GM12874 (cell line): ENCODE data around the gene NR3C1.

Source experiments
- TF ChIP-seq, protein P1 (sequence below): IDR thresholded peaks from 2 replicates; pipeline ENCODE4 v1.5.1; 2011; ENCODE audit warnings: low read depth, mild to moderate bottlenecking, control low read depth, low read length, moderate library complexity; ENCODE audit not compliant: insufficient read depth

NR3C1 gene

DNA sequence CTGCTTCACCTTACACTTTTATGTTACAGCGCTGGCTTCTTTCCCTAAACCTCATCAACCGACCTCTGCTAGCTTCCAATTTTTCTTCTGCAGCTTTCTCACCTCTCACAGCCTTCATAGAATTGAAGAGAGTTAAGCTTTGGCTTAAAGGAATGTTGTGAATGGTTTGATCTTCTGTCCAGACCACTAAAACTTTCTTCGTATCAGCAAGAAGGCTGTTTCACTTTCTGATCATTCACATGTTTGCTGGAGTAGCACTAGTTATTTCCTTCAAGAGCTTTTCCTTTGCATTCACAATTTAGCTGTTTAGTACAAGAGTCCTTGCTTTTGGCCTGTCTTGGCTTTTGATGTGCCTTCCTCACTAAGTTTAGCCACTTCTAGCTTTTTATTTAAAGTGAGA, 49.5 kb downstream of the NR3C1 start:
- TF ChIP-seq, protein P1, sequence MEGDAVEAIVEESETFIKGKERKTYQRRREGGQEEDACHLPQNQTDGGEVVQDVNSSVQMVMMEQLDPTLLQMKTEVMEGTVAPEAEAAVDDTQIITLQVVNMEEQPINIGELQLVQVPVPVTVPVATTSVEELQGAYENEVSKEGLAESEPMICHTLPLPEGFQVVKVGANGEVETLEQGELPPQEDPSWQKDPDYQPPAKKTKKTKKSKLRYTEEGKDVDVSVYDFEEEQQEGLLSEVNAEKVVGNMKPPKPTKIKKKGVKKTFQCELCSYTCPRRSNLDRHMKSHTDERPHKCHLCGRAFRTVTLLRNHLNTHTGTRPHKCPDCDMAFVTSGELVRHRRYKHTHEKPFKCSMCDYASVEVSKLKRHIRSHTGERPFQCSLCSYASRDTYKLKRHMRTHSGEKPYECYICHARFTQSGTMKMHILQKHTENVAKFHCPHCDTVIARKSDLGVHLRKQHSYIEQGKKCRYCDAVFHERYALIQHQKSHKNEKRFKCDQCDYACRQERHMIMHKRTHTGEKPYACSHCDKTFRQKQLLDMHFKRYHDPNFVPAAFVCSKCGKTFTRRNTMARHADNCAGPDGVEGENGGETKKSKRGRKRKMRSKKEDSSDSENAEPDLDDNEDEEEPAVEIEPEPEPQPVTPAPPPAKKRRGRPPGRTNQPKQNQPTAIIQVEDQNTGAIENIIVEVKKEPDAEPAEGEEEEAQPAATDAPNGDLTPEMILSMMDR = no peak

DNA sequence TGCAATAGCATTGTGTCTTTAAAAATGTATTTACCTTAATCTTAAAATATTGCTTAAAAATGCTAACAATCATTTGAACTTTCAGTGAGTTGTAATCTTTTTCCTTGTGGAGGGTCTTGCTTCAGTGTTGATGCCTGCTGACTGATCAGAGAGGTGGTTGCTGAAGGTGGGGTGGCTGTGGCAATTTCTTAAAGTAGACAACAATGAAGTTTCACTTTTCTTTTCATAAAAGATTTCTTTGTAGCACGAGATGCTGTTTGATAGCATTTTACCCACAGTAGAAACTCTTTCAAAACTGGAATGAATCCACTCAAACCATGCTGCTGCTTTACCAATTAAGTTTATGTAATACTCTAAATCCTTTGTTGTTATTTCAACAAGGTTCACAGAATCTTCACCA, 50.8 kb downstream of the NR3C1 start:
- TF ChIP-seq, protein P1 = no peak

DNA sequence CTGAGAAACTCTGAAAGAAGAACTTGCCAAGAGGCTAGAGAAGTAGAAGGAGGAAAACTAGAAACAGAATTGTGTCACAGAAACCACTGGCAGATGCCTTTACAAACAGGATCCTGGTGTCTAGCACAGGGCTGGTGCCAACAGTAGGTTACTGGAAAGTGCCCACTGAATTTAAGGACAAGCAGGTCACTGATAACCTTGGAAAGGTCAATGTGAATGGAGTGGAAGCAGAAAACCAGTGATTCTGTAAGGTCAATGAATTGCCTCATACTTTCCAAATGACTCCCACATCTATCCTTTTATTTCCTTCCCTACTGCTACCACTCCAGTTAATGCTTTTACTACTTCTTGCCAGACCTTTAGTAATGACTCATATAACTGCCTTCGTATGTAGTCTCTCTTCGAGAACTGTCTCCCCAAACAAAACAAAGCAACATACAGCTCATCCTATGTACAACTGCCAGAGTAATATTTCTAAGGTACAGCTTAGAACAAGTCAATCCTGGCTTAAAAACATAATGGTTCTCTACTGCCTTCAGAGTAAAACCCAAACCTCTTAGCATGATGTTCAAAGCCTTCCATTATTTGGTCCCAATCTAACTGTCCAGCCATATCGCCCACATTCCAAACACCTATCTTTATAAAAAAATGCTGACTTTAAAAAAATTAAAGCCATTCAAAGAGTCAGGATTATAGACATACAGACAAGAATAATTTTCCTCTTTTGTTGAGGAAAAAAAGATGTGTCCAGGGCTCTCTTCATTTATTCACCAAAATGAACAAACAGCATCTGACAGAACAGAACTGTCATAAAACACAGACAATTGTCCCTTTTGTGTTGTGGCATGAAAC, 52.5 kb downstream of the NR3C1 start:
- TF ChIP-seq, protein P1 = no peak

DNA sequence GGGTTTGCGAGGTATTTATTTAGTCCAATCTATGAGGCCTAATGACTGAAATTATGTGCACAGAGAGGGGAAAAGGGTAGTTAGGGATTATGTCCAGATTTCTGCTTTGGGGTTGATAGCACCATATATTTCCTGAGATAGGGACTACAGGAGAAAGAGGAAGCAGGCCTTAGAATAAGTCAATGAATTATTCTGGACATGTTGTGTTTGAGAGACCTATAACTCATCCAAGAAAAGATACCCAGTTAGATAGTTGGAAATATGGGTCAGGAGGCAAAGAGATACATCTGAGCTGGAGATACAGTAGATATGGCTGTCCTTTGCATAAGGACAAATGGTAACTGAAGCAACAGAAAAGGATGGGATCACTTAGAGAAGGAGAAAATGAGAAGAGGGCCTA, 53.1 kb downstream of the NR3C1 start:
- TF ChIP-seq, protein P1 = no peak

DNA sequence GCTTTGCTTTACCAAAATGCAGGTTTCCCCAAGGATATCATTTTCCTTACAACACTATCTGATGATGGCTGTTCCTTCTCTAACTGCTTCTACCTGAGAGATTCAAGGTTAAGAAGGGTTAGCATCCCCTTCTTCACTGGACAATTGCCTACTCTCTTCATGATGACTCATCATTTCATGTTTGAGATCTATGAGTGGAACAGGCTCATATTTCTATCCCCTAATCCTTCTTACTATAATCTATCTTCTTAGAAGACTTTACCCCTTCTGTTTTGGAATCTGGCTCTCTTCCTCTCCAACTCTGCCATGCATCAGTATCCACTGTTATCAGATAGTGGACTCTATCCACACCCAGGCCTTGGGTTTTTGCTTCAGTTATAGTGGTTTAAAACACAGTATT, 54.3 kb downstream of the NR3C1 start:
- TF ChIP-seq, protein P1 = no peak

DNA sequence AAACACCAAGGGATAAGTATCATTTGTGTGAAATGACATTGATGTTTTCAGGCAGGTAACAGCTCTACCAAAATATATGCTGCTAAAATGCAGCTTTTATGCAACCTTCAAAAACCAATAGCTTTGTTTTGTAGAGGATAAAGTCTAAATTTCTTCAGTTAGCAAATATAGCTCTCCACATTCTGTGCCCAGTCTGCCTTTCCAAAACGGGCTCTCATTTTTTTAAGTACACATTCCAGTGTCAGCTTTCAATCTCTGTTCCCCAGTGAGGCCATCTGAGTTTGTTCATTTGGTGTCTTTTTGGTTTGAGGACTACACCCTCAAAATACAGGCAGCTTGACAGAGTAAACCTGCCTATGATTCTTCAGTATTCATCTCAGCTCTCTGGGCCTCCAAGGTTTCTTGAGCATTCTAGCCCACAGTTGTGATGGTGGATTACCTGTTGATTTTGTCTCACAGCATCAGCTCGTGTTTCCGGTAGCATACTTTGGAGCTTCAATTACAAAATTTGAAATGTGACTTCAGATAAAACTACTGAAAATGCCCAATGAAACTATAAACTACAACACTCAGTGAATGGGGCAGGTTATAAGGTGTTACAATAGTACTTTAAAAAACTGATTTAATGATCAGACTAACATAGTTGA, 55.7 kb downstream of the NR3C1 start:
- TF ChIP-seq, protein P1 = no peak

DNA sequence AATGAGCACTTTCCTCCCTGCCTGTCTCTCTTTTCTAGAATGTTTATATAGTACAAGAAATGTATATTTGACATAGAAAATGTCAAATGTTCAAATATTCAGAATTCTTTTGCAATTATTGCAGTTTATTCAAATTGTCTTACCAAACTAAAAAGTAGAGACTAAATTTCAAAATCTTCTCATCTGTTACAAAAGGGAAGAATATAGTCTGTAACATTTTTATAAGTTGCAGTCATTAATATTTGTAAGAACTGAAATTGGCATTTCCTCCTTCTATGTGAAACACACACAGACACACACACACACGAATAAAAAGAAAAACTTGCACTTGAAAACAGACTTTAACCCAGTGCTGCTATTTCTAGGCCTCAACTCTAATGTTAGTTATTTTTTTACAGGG, 56.4 kb downstream of the NR3C1 start:
- TF ChIP-seq, protein P1 = no peak
